ENCODE results near the gene MVB12B. TPM values are rescaled to one million over a fixed set of nuclear protein-coding genes. Genes with fewer than 3 reads are reported as not detected.

MVB12B gene
- total RNA-seq, 1 experiment from 2014 or later: 5.8 TPM

DNA sequence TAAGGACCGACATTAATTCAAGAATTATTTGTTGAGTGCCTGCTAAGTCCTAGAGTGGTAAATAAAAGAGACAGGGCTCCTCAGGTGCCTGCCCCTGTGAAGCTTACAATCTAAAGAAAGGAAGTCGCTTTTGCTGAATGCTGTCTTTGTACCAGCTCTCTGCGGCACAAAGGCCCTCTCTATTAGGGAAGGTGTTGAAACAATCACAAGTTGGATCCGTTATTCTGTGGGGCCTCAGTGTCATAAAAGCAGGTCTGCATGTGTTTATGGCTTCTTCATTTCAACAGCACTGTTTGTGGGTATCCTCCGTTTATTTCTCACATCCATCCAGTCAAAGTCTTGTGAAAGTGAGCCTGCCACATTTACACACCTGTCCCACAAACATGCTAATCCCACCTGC, 7.0 kb upstream of the MVB12B start:
- no peak overlapping the region for H2BK5ac ChIP-seq (ENCODE audit: insufficient read length, low read length)
- H4K20me1 ChIP-seq (ENCODE audit: control insufficient read depth, insufficient read depth, insufficient read length): no peaks in the 10 kb centered on the region
- no peak overlapping the region for H3K56ac ChIP-seq (ENCODE audit: insufficient read length, low read depth, low read length)
- no CpG with 5 or more reads among the region's 5 CpGs for WGBS (ENCODE audit: extremely low coverage, insufficient read length, low lambda C conversion rate)
- Mint-ChIP-seq H3K27ac (peak overlapping the region in 1 of 3 experiments; percentile 34; a peak in 1 of 7 replicates), H3K27me3 (ENCODE audit: low read depth) (peaks cover 4% of the 10 kb centered on the region), H3K4me1 (peaks cover 19% of the 10 kb centered on the region in 2 experiments), H3K9me3 (peaks cover 12% of the 10 kb centered on the region in 2 experiments), H3K4me3 (no peak overlapping the region), H3K36me3 (ENCODE audit: insufficient read depth in 1 of 3, low read depth in 3 of 3) (peaks cover 0 to 10% (median 3%) of the 10 kb centered on the region in 3 experiments; a peak in 4 of 7 replicates)
- H4K8ac ChIP-seq (replicated peaks; ENCODE audit: insufficient read length, low read depth, low read length): no peak overlapping the region
- no peak overlapping the region for H3T11ph ChIP-seq (ENCODE audit: low read length)
- no peak overlapping the region for H3K14ac ChIP-seq (ENCODE audit: insufficient read depth, low read length)
- H3K9ac ChIP-seq (ENCODE audit: extremely low read depth, insufficient read length, low read length): no peak overlapping the region
- no peaks in the 10 kb centered on the region for H3K9me3 ChIP-seq (ENCODE audit: control insufficient read depth, low read depth, low read length)
- no peak overlapping the region for H2BK120ac ChIP-seq (ENCODE audit: low read depth, low read length, poor library complexity, severe bottlenecking)
- no peak overlapping the region for H2AK5ac ChIP-seq (ENCODE audit: insufficient read length, low read length)
- no peak overlapping the region for H4K91ac ChIP-seq (ENCODE audit: insufficient read length, low read depth, low read length)
- H2BK12ac ChIP-seq (ENCODE audit: insufficient read length, low read depth, low read length): no peak overlapping the region
- no peaks in the 10 kb centered on the region for H3K79me2 ChIP-seq (ENCODE audit: insufficient read depth, low read length)
- H3K23ac ChIP-seq (ENCODE audit: insufficient read length, low read depth, low read length): no peak overlapping the region
- H3K23me2 ChIP-seq (ENCODE audit: insufficient read length, low read depth, low read length, poor library complexity, severe bottlenecking): no peaks in the 10 kb centered on the region
- TF ChIP-seq, protein P1, sequence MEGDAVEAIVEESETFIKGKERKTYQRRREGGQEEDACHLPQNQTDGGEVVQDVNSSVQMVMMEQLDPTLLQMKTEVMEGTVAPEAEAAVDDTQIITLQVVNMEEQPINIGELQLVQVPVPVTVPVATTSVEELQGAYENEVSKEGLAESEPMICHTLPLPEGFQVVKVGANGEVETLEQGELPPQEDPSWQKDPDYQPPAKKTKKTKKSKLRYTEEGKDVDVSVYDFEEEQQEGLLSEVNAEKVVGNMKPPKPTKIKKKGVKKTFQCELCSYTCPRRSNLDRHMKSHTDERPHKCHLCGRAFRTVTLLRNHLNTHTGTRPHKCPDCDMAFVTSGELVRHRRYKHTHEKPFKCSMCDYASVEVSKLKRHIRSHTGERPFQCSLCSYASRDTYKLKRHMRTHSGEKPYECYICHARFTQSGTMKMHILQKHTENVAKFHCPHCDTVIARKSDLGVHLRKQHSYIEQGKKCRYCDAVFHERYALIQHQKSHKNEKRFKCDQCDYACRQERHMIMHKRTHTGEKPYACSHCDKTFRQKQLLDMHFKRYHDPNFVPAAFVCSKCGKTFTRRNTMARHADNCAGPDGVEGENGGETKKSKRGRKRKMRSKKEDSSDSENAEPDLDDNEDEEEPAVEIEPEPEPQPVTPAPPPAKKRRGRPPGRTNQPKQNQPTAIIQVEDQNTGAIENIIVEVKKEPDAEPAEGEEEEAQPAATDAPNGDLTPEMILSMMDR (conservative IDR thresholded peaks at IDR 0.05): no peak
- no peak overlapping the region for H2BK20ac ChIP-seq (ENCODE audit: low read depth, low read length, poor library complexity, severe bottlenecking)
- DNase-seq: no peak
- no peak overlapping the region for H3K27ac ChIP-seq (ENCODE audit: insufficient read length, low read depth, low read length)
- no peaks in the 10 kb centered on the region for H3K79me1 ChIP-seq (ENCODE audit: insufficient read depth, low read depth, low read length, poor library complexity, severe bottlenecking)
- no peak overlapping the region for H3K18ac ChIP-seq (ENCODE audit: insufficient read length, low read depth, low read length)
- no peak overlapping the region for H3K4me2 ChIP-seq (ENCODE audit: insufficient read depth, insufficient read length, low read length)
- H4K5ac ChIP-seq (ENCODE audit: insufficient read length, low read depth, low read length): no peak overlapping the region
- no peaks in the 10 kb centered on the region for H3K27me3 ChIP-seq (ENCODE audit: insufficient read depth, low read length)
- no peak overlapping the region for H2AFZ ChIP-seq (ENCODE audit: low read length)
- H2BK15ac ChIP-seq (ENCODE audit: low read depth, low read length): no peak overlapping the region
- no peak overlapping the region for H3K4ac ChIP-seq (ENCODE audit: low read depth, low read length)
- no peaks in the 10 kb centered on the region for H3K4me1 ChIP-seq (ENCODE audit: insufficient read depth, low read length)
